WERI-Rb-1 (cell line): Measurements from ENCODE around the gene C9orf40.

Experiments
- DNase-seq: peaks from one replicate; pipeline ENCODE4 v3.0.0-alpha.2; 2020
- H3K27ac ChIP-seq: fragments of 250-450 bp; sonication (Bioruptor Pico); 2 replicates; pipeline ENCODE4 v1.5.1; 2020; ENCODE audit warnings: mild to moderate bottlenecking, moderate library complexity
- H3K27me3 ChIP-seq: fragments of 250-450 bp; sonication (Bioruptor Pico); 2 replicates; pipeline ENCODE4 v1.5.1; 2021; ENCODE audit warnings: mild to moderate bottlenecking, low read depth, moderate library complexity; ENCODE audit not compliant: insufficient read depth, severe bottlenecking
- H3K36me3 ChIP-seq: fragments of 250-450 bp; sonication (Bioruptor Pico); 2 replicates; pipeline ENCODE4 v1.5.1; 2020; ENCODE audit warnings: mild to moderate bottlenecking, moderate library complexity
- H3K4me3 ChIP-seq: 2 replicates; pipeline ENCODE4 v1.5.1; 2011; ENCODE audit warnings: low read depth, mild to moderate bottlenecking, control low read depth, low read length
- H3K9me3 ChIP-seq: fragments of 250-450 bp; sonication (Bioruptor Pico); 2 replicates; pipeline ENCODE4 v1.5.1; 2021; ENCODE audit warnings: mild to moderate bottlenecking, moderate library complexity; ENCODE audit not compliant: severe bottlenecking
- TF ChIP-seq, protein P1 (sequence below): IDR thresholded peaks from 2 replicates; pipeline ENCODE4 v1.5.1; 2011; ENCODE audit warnings: low read depth, mild to moderate bottlenecking, control low read depth, inconsistent platforms, low read length

Gene C9orf40

GRCh38 chr9:74979844-74980243, 27.1 kb upstream of the C9orf40 start:
- H3K9me3 ChIP-seq, result peaks cover 3% of the 10 kb centered on the region
- DNase-seq, result no peak
- H3K4me3 ChIP-seq, result no peak overlapping the region
- peaks cover 5% of the 10 kb centered on the region; the same call in 1 of the 2 replicates for H3K36me3 ChIP-seq
- TF ChIP-seq, protein P1, sequence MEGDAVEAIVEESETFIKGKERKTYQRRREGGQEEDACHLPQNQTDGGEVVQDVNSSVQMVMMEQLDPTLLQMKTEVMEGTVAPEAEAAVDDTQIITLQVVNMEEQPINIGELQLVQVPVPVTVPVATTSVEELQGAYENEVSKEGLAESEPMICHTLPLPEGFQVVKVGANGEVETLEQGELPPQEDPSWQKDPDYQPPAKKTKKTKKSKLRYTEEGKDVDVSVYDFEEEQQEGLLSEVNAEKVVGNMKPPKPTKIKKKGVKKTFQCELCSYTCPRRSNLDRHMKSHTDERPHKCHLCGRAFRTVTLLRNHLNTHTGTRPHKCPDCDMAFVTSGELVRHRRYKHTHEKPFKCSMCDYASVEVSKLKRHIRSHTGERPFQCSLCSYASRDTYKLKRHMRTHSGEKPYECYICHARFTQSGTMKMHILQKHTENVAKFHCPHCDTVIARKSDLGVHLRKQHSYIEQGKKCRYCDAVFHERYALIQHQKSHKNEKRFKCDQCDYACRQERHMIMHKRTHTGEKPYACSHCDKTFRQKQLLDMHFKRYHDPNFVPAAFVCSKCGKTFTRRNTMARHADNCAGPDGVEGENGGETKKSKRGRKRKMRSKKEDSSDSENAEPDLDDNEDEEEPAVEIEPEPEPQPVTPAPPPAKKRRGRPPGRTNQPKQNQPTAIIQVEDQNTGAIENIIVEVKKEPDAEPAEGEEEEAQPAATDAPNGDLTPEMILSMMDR, result no peak
- H3K27me3 ChIP-seq, result no peaks in the 10 kb centered on the region
- H3K27ac ChIP-seq, result no peak overlapping the region

DNA sequence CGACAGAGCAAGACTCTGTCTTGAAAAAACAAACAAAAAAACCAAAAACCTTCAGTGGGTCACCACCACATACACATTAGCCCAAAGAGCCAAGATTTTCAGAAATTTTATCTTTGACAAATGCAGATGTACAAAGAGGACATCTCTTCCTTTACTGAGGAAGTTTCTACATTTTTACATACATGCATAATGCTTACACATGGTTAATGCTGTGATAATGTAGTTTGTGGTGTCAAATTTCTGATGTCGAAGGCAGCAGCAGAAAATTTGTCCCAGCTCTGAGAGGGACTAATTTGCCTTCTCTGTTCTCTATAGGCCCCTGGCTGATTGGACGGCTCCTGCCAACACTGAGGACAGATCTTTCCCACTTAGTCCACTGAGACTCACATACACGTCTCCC, 24.6 kb upstream of the C9orf40 start:
- DNase-seq, result no peak
- Histone ChIP-seq H3K36me3 (no peaks in the 10 kb centered on the region; the same call in 1 of the 2 replicates), H3K27ac (no peak overlapping the region), H3K4me3 (no peak overlapping the region), H3K27me3 (no peaks in the 10 kb centered on the region), H3K9me3 (peaks cover 3% of the 10 kb centered on the region)
- TF ChIP-seq, protein P1, result no peak

GRCh38 chr9:74975538-74975937, 22.8 kb upstream of the C9orf40 start:
- H3K36me3 ChIP-seq, result no peaks in the 10 kb centered on the region; the same call in 1 of the 2 replicates
- peaks cover 3% of the 10 kb centered on the region for H3K9me3 ChIP-seq
- TF ChIP-seq, protein P1, result no peak
- no peak overlapping the region for H3K27ac ChIP-seq
- DNase-seq, result no peak
- H3K27me3 ChIP-seq, result no peaks in the 10 kb centered on the region
- H3K4me3 ChIP-seq, result no peak overlapping the region

DNA sequence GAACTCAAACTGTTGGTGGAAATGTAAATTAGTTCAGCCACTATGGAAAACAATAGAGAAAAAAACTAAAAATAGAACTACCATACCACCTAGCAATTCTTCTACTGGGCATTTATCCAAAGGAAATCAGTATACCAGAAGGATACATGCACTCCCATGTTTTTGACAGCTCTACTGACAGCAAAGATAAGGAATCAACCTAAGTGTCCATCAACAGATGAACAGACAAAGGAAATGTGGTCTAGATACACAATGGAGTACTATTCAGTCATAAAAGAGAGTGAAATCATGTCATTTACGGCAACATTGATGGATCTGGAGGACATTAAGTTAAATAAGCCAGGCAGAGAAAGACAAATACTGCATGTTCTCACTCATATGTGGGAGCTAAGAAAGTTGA, 21.8 kb upstream of the C9orf40 start:
- DNase-seq, result no peak
- no peak overlapping the region for H3K4me3 ChIP-seq
- peaks cover 3% of the 10 kb centered on the region for H3K9me3 ChIP-seq
- no peak overlapping the region for H3K27ac ChIP-seq
- no peaks in the 10 kb centered on the region; the same call in 1 of the 2 replicates for H3K36me3 ChIP-seq
- TF ChIP-seq, protein P1, result no peak
- H3K27me3 ChIP-seq, result no peaks in the 10 kb centered on the region

DNA sequence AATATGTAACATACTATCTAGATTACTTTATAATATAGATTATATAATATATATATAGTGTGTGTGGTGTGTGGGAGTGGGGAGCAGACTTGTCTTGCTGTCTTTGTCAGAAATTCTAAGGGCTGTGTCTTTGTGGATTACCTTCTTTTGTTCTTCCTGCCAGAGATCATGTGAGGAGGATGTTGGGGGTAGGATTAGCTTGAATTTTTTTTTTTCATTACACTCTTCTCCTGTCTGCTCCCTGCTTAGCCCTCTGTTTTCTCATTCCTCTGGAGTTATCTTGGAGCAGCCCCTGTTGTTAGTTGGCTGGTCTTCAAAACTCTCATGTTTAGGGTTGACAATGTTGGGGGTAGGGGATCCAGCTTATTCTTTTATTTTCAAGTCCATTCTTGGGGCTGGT, 21.0 kb upstream of the C9orf40 start:
- H3K27ac ChIP-seq, result 0 out of 2 replicates have a peak overlapping the region, but pooled peaks have one; percentile 22
- H3K4me3 ChIP-seq, result no peak overlapping the region
- TF ChIP-seq, protein P1, result no peak
- H3K27me3 ChIP-seq, result no peaks in the 10 kb centered on the region
- no peaks in the 10 kb centered on the region for H3K36me3 ChIP-seq
- peaks cover 3% of the 10 kb centered on the region for H3K9me3 ChIP-seq
- DNase-seq, result no peak

DNA sequence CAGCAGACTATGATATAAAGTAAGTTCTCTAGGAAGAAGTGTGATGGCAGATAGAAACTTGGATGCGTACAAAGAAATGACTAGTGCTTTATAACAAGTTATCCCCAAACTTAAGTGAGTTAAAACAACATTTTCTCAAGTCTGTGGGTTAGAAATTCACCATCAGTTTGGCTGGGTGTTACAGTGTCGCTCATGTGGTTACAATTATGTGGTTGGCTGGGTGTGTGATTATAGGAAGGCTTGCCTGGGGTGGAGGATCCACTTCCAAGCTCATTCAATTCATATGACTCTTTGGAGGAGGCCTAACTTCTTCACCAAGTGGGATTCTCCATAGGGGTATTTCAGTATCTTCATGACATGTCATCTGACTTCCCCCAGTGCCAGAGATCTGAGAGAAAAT, 10.3 kb upstream of the C9orf40 start:
- TF ChIP-seq, protein P1, result no peak
- no peak overlapping the region for H3K4me3 ChIP-seq
- no peak for DNase-seq

More for the DNA sequence above, 10.3 kb upstream of the C9orf40 start:
- H3K36me3 ChIP-seq, result no peaks in the 10 kb centered on the region
- no peaks in the 10 kb centered on the region for H3K27me3 ChIP-seq
- no peak overlapping the region for H3K27ac ChIP-seq
- H3K9me3 ChIP-seq, result no peaks in the 10 kb centered on the region
